ENCODE results near the gene PBX1.

PBX1 gene

GRCh38 chr1:164876398-164877116, 317.6 kb downstream of the PBX1 start:
- no peak for TF ChIP-seq SIN3A (IDR thresholded peaks at IDR 0.05; ENCODE audit: borderline replicate concordance, insufficient read depth, low read length)
- no peak for TF ChIP-seq TAF1 (IDR thresholded peaks at IDR 0.05; ENCODE audit: borderline replicate concordance, insufficient read depth, low read length)
- no peak for TF ChIP-seq REST (IDR thresholded peaks at IDR 0.05; ENCODE audit: insufficient read depth in 1 of 2, low read depth in 2 of 2, low read length in 2 of 2)
- no peak for TF ChIP-seq FOXP2 (optimal IDR thresholded peaks at IDR 0.05; ENCODE audit: borderline replicate concordance, extremely low read depth, extremely low read length, insufficient read depth)
- no peak for TF ChIP-seq POLR2AphosphoS5 (IDR thresholded peaks at IDR 0.05; ENCODE audit: low read depth, low read length)

GRCh38 chr1:164880199-164880598, 321.2 kb downstream of the PBX1 start:
- TF ChIP-seq FOXP2 (optimal IDR thresholded peaks at IDR 0.05; ENCODE audit: borderline replicate concordance, extremely low read depth, extremely low read length, insufficient read depth) (no peak), TAF1 (IDR thresholded peaks at IDR 0.05; ENCODE audit: borderline replicate concordance, insufficient read depth, low read length) (no peak), POLR2AphosphoS5 (IDR thresholded peaks at IDR 0.05; ENCODE audit: low read depth, low read length) (no peak), REST (IDR thresholded peaks at IDR 0.05; ENCODE audit: insufficient read depth in 1 of 2, low read depth in 2 of 2, low read length in 2 of 2) (no peak), SIN3A (IDR thresholded peaks at IDR 0.05; ENCODE audit: borderline replicate concordance, insufficient read depth, low read length) (no peak)

DNA sequence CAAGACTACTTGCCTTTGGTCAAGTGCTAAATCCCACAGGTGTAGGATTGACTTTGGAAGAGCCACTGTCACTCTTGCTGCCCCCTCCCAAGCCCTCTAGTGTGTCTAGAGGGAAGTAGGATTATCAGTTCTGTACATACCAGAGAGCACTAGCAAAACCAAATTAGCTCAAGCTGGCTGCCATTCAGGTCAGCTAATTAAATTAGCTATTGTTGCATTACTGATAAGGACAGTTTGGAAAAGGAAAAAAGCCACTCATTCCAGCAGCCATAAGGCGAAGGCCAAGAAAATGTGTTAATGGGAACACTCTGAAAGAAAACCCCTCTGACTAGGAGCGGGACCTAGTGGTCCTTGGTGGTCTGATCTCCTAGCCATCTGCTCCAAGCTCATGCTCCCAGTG, 321.7 kb downstream of the PBX1 start:
- no peak for TF ChIP-seq POLR2AphosphoS5 (IDR thresholded peaks at IDR 0.05; ENCODE audit: low read depth, low read length)
- no peak for TF ChIP-seq SIN3A (IDR thresholded peaks at IDR 0.05; ENCODE audit: borderline replicate concordance, insufficient read depth, low read length)
- TF ChIP-seq REST (IDR thresholded peaks at IDR 0.05; ENCODE audit: insufficient read depth in 1 of 2, low read depth in 2 of 2, low read length in 2 of 2) = no peak
- no peak for TF ChIP-seq FOXP2 (optimal IDR thresholded peaks at IDR 0.05; ENCODE audit: borderline replicate concordance, extremely low read depth, extremely low read length, insufficient read depth)
- TF ChIP-seq TAF1 (IDR thresholded peaks at IDR 0.05; ENCODE audit: borderline replicate concordance, insufficient read depth, low read length) = no peak

GRCh38 chr1:164885311-164885710, 326.3 kb downstream of the PBX1 start:
- TF ChIP-seq SIN3A (IDR thresholded peaks at IDR 0.05; ENCODE audit: borderline replicate concordance, insufficient read depth, low read length) (no peak), FOXP2 (optimal IDR thresholded peaks at IDR 0.05; ENCODE audit: borderline replicate concordance, extremely low read depth, extremely low read length, insufficient read depth) (no peak)

- TF ChIP-seq TAF1 (IDR thresholded peaks at IDR 0.05; ENCODE audit: borderline replicate concordance, insufficient read depth, low read length) (no peak), REST (IDR thresholded peaks at IDR 0.05; ENCODE audit: insufficient read depth in 1 of 2, low read depth in 2 of 2, low read length in 2 of 2) (no peak), FOXP2 (optimal IDR thresholded peaks at IDR 0.05; ENCODE audit: borderline replicate concordance, extremely low read depth, extremely low read length, insufficient read depth) (no peak), POLR2AphosphoS5 (IDR thresholded peaks at IDR 0.05; ENCODE audit: low read depth, low read length) (no peak), SIN3A (IDR thresholded peaks at IDR 0.05; ENCODE audit: borderline replicate concordance, insufficient read depth, low read length) (no peak)
Observed at GRCh38 chr1:164886101-164886500, 327.1 kb downstream of the PBX1 start.
